ENCODE results near the gene RGS6. TPM values are rescaled to one million over a fixed set of nuclear protein-coding genes. Genes with fewer than 3 reads are reported as not detected.

Gene RGS6
- total and polyA plus RNA-seq, 2 of the 4 experiments (the other 2 are of a cell fraction) = not detected

DNA sequence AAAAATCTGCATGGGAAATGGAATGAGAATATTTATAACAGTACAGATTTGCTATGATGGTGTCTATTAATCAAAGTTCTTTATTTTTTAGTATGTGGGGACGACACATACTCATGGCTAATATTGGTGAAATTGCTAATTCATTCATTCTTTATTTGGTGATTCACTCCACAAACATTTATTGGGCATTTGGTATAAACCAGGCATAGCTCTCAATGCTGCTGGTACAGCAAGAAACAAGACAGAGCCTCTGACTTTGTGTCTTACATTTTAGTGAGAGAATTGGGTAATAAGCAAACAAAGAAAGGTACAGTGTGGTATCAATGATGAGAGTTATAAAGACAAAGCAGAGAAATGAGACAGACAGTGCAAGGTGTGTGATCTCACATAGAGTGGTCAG, 129.5 kb downstream of the RGS6 start:
- H3K18ac ChIP-seq (ENCODE audit: low read depth, low read length) = no peak overlapping the region
- H3K23ac ChIP-seq (ENCODE audit: low read depth, low read length) = no peak overlapping the region
- no peak overlapping the region for H2AK9ac ChIP-seq (replicated peaks; ENCODE audit: low read depth, low read length, poor library complexity)
- ATAC-seq (ENCODE audit: low read depth) = no peak
- ChIA-PET POLR2A (ENCODE audit: unreplicated experiment) (no interaction called here), CTCF (no interaction called here)
- no peak overlapping the region for H3K4me3 ChIP-seq (ENCODE audit: insufficient read depth, low read depth, low read length)
- no peak overlapping the region for H3K14ac ChIP-seq (replicated peaks; ENCODE audit: low read depth, low read length)
- H3K9ac ChIP-seq (ENCODE audit: low read depth, low read length) = no peak overlapping the region
- in situ Hi-C loops (cut with MboI; ENCODE audit: low sequenced_read_pairs) = no loop called here
- no peak overlapping the region for H2BK5ac ChIP-seq (ENCODE audit: low read depth, low read length, poor library complexity, severe bottlenecking)
- H2BK15ac ChIP-seq (ENCODE audit: low read depth, low read length) = no peak overlapping the region
- no peak overlapping the region for H2BK120ac ChIP-seq (ENCODE audit: low read depth, low read length)
- BruUV-seq (replicated peaks) = no TSS peak
- WGBS, 2 experiments (ENCODE audit: extremely low coverage in 2 of 2, insufficient read length in 1 of 2) = no CpG with 5 or more reads among the region's 1 CpG
- H2AK5ac ChIP-seq (ENCODE audit: low read depth, low read length) = no peak overlapping the region
- no peaks in the 10 kb centered on the region for H3K36me3 ChIP-seq (ENCODE audit: control insufficient read depth, insufficient read depth, low read length)
- H3K27me3 ChIP-seq (ENCODE audit: control insufficient read depth, insufficient read depth, low read length) = no peaks in the 10 kb centered on the region
- dilution Hi-C loops (cut with HindIII; ENCODE audit: low sequenced_read_pairs, unreplicated experiment) = no loop called here
- H3K79me1 ChIP-seq (ENCODE audit: low read depth in 1 of 2, low read length in 2 of 2) = no peaks in the 10 kb centered on the region
- H3K4me2 ChIP-seq (ENCODE audit: low read depth, low read length) = no peak overlapping the region
- no peak overlapping the region for H3K4ac ChIP-seq (ENCODE audit: low read depth, low read length)
- H3K9me1 ChIP-seq (ENCODE audit: insufficient read depth, low read length) = no peaks in the 10 kb centered on the region
- H3K9me3 ChIP-seq (ENCODE audit: control insufficient read depth, insufficient read depth, low read length) = no peaks in the 10 kb centered on the region
- no peak overlapping the region for H2BK20ac ChIP-seq (ENCODE audit: low read depth, low read length)
- no peak overlapping the region for H4K8ac ChIP-seq (ENCODE audit: low read depth in 2 of 2, low read length in 2 of 2)
- no peak for DNase-seq
- no peak overlapping the region for H2AFZ ChIP-seq (replicated peaks; ENCODE audit: low read length, poor library complexity)
- no peak overlapping the region for H3K27ac ChIP-seq (ENCODE audit: insufficient read depth, low read length)
- no peak overlapping the region for H4K5ac ChIP-seq (ENCODE audit: low read depth, low read length)
- no peaks in the 10 kb centered on the region for H4K20me1 ChIP-seq (ENCODE audit: insufficient read depth, low read length)
- TF ChIP-seq NFE2L2 (IDR thresholded peaks at IDR 0.05; ENCODE audit: low read depth, low read length) (no peak), RFX5 (IDR thresholded peaks at IDR 0.05; ENCODE audit: low read depth, low read length) (no peak), CEBPB (IDR thresholded peaks at IDR 0.05; ENCODE audit: low read depth, low read length) (no peak)
- TF ChIP-seq, protein P1, sequence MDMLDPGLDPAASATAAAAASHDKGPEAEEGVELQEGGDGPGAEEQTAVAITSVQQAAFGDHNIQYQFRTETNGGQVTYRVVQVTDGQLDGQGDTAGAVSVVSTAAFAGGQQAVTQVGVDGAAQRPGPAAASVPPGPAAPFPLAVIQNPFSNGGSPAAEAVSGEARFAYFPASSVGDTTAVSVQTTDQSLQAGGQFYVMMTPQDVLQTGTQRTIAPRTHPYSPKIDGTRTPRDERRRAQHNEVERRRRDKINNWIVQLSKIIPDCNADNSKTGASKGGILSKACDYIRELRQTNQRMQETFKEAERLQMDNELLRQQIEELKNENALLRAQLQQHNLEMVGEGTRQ (IDR thresholded peaks at IDR 0.05; ENCODE audit: low read depth, low read length) = no peak
- no peak overlapping the region for H4K91ac ChIP-seq (ENCODE audit: insufficient read depth, low read depth, low read length)
- H3K4me1 ChIP-seq (ENCODE audit: control insufficient read depth, insufficient read depth, low read length) = no peaks in the 10 kb centered on the region
- no peak overlapping the region for H3K56ac ChIP-seq (ENCODE audit: extremely low read depth, insufficient read depth, low read length)
- intact Hi-C loops (cut with micrococcal nuclease) = no loop called here
